ENCODE data around the gene ICA1. TPM values are rescaled to one million over a fixed set of nuclear protein-coding genes. Genes with fewer than 3 reads are reported as not detected.

The ICA1 gene
- total and polyA plus RNA-seq, 8 donors: 19.1 to 458 (median 77.4) TPM

GRCh38 chr7:8190119-8190895, 71.7 kb downstream of the ICA1 start:
- Histone ChIP-seq H3K4me3 (no peak overlapping the region), H3K4me1 (peaks cover 0 to 25% (median 15%) of the 10 kb centered on the region in 4 donors), H3K9me3 (no peaks in the 10 kb centered on the region), H3K27me3 (no peaks in the 10 kb centered on the region), H3K36me3 (peaks cover 0 to 3% (median 0%) of the 10 kb centered on the region in 4 donors), H3K27ac (peak overlapping the region in 1 of 5 donors; percentile 43)
- WGBS, 5 donors: 27 to 35% (median 32%) methylated on average over 4 of the region's 4 CpGs
- no peak for TF ChIP-seq POLR2A (IDR thresholded peaks at IDR 0.05)
- peak in 4 of 7 experiments; percentile 9 to 40 (median 29) for TF ChIP-seq CTCF (IDR thresholded peaks at IDR 0.05)
- intact Hi-C loops (cut with DNase I; ENCODE audit: low total_unique reads): no loop called here
- peak; percentile 40 to 83 for DNase-seq

- peaks cover 0 to 25% (median 15%) of the 10 kb centered on the region in 4 donors for H3K4me1 ChIP-seq
- no peaks in the 10 kb centered on the region for H3K9me3 ChIP-seq
- no peak overlapping the region for H3K4me3 ChIP-seq
- peak overlapping the region in 1 of 5 donors; percentile 43 for H3K27ac ChIP-seq
- intact Hi-C loops (cut with DNase I; ENCODE audit: low total_unique reads): no loop called here
- no peaks in the 10 kb centered on the region for H3K27me3 ChIP-seq
- 88 to 98% (median 94%) methylated on average over 7 of the region's 7 CpGs for WGBS, 5 donors
- no peaks in the 10 kb centered on the region for H3K36me3 ChIP-seq
- TF ChIP-seq POLR2A (IDR thresholded peaks at IDR 0.05): no peak
- no peak for TF ChIP-seq EP300 (IDR thresholded peaks at IDR 0.05)
- no peak for TF ChIP-seq CTCF (IDR thresholded peaks at IDR 0.05)
- no peak for TF ChIP-seq POLR2AphosphoS5 (IDR thresholded peaks at IDR 0.05)
- DNase-seq: no peak
Measured at GRCh38 chr7:8189625-8190024, 72.3 kb downstream of the ICA1 start.

GRCh38 chr7:8185926-8186683, 75.9 kb downstream of the ICA1 start:
- no peaks in the 10 kb centered on the region for H3K9me3 ChIP-seq
- H3K27ac ChIP-seq: no peak overlapping the region
- intact Hi-C loops (cut with DNase I; ENCODE audit: low total_unique reads): no loop called here
- H3K4me3 ChIP-seq: no peak overlapping the region
- DNase-seq: no peak
- 67 to 77% (median 76%) methylated on average over 4 of the region's 4 CpGs for WGBS, 5 donors
- H3K36me3 ChIP-seq: no peaks in the 10 kb centered on the region
- TF ChIP-seq POLR2AphosphoS5 (IDR thresholded peaks at IDR 0.05) (no peak), POLR2A (IDR thresholded peaks at IDR 0.05) (no peak), EP300 (IDR thresholded peaks at IDR 0.05) (no peak), CTCF (IDR thresholded peaks at IDR 0.05) (no peak)
- no peaks in the 10 kb centered on the region for H3K27me3 ChIP-seq
- peaks cover 0 to 20% (median 12%) of the 10 kb centered on the region in 4 donors for H3K4me1 ChIP-seq

- no peak for TF ChIP-seq POLR2AphosphoS5 (IDR thresholded peaks at IDR 0.05)
- TF ChIP-seq POLR2A (IDR thresholded peaks at IDR 0.05): no peak
- TF ChIP-seq EP300 (IDR thresholded peaks at IDR 0.05): no peak
- TF ChIP-seq CTCF (IDR thresholded peaks at IDR 0.05): no peak
- no peaks in the 10 kb centered on the region for H3K27me3 ChIP-seq
- intact Hi-C loops (cut with DNase I; ENCODE audit: low total_unique reads): no loop called here
- no peaks in the 10 kb centered on the region for H3K9me3 ChIP-seq
- no peaks in the 10 kb centered on the region for H3K36me3 ChIP-seq
- no peak overlapping the region for H3K27ac ChIP-seq
- DNase-seq: no peak
- peaks cover 0 to 3% (median 0%) of the 10 kb centered on the region in 4 donors for H3K4me1 ChIP-seq
- H3K4me3 ChIP-seq: no peak overlapping the region
- WGBS, 5 donors: 82 to 86% (median 84%) methylated on average over 2 of the region's 2 CpGs
Measured at GRCh38 chr7:8184221-8184620, 77.7 kb downstream of the ICA1 start.

Data from stomach (tissue), 9 donors.